ENCODE results near the gene EHMT1.
"Not testable (repeated sequence)": the region's sequence is repeated elsewhere in the genome, so short reads cannot be mapped to it uniquely, and the experiment has no call there.

The EHMT1 gene

GRCh38 chr9:137851516-137852267 lies 232.9 kb downstream of the EHMT1 start:
- no peak for FAIRE-seq

GRCh38 chr9:137853392-137853995 lies 234.7 kb downstream of the EHMT1 start:
- FAIRE-seq (no peak), DNase-seq (ENCODE audit: low spot score) (no peak)

More at GRCh38 chr9:137851516-137852267, 232.9 kb downstream of the EHMT1 start:
- no peak for DNase-seq (ENCODE audit: low spot score)

GRCh38 chr9:137860361-137860760 lies 241.6 kb downstream of the EHMT1 start:
- FAIRE-seq (no peak), DNase-seq (ENCODE audit: low spot score) (no peak)

GRCh38 chr9:137865581-137866145 lies 246.9 kb downstream of the EHMT1 start:
- FAIRE-seq (no peak), DNase-seq (ENCODE audit: low spot score) (no peak)

- FAIRE-seq, result no peak
Observed at GRCh38 chr9:137866226-137867141, 247.7 kb downstream of the EHMT1 start.

GRCh38 chr9:137870432-137870831 lies 251.6 kb downstream of the EHMT1 start:
- FAIRE-seq, result no peak
- no peak for DNase-seq (ENCODE audit: low spot score)

More at GRCh38 chr9:137866226-137867141, 247.7 kb downstream of the EHMT1 start:
- no peak for DNase-seq (ENCODE audit: low spot score)

GRCh38 chr9:137872296-137872695 lies 253.5 kb downstream of the EHMT1 start:
- DNase-seq (ENCODE audit: low spot score) (no peak), FAIRE-seq (no peak)

- FAIRE-seq, result no peak
Observed at GRCh38 chr9:137873408-137873807, 254.6 kb downstream of the EHMT1 start.

GRCh38 chr9:137873858-137874362 lies 255.1 kb downstream of the EHMT1 start:
- FAIRE-seq (no peak), DNase-seq (ENCODE audit: low spot score) (no peak)

More at GRCh38 chr9:137873408-137873807, 254.6 kb downstream of the EHMT1 start:
- no peak for DNase-seq (ENCODE audit: low spot score)

- DNase-seq (ENCODE audit: low spot score) (no peak), FAIRE-seq (no peak)
Observed at GRCh38 chr9:137875354-137875753, 256.5 kb downstream of the EHMT1 start.

GRCh38 chr9:137875846-137876245 lies 257.0 kb downstream of the EHMT1 start:
- no peak for FAIRE-seq
- no peak for DNase-seq (ENCODE audit: low spot score)

- FAIRE-seq (no peak), DNase-seq (ENCODE audit: low spot score) (no peak)
Observed at GRCh38 chr9:137876269-137876668, 257.5 kb downstream of the EHMT1 start.

GRCh38 chr9:137876781-137877386 lies 258.1 kb downstream of the EHMT1 start:
- FAIRE-seq (no peak), DNase-seq (ENCODE audit: low spot score) (no peak)

GRCh38 chr9:137877506-137878122 lies 258.8 kb downstream of the EHMT1 start, which contains the start of gene CACNA1B:
Gene CACNA1B (plus strand): TSS chr9:137877782. CDS start chr9:137877934, 152 bp downstream.
- DNase-seq (ENCODE audit: low spot score); FAIRE-seq: not testable (repeated sequence)

GRCh38 chr9:137878146-137878941 lies 259.5 kb downstream of the EHMT1 start:
- DNase-seq (ENCODE audit: low spot score) (peak; percentile 47), FAIRE-seq (no peak)

GRCh38 chr9:137879052-137879451 lies 260.2 kb downstream of the EHMT1 start:
- no peak for DNase-seq (ENCODE audit: low spot score)

GRCh38 chr9:137879566-137880150 lies 260.9 kb downstream of the EHMT1 start:
- no peak for FAIRE-seq

More at GRCh38 chr9:137879052-137879451, 260.2 kb downstream of the EHMT1 start:
- no peak for FAIRE-seq

GRCh38 chr9:137880160-137880975 lies 261.6 kb downstream of the EHMT1 start:
- DNase-seq (ENCODE audit: low spot score) (no peak), FAIRE-seq (no peak)

More at GRCh38 chr9:137879566-137880150, 260.9 kb downstream of the EHMT1 start:
- DNase-seq (ENCODE audit: low spot score), result no peak

Measured in urothelium cell line (cell line).